GM20431 (cell line): ENCODE results near the gene HOXB6.

Experiments
- in situ Hi-C: fragments of 300-500 bp; cut with MseI, MboI; formaldehyde crosslinking; loops from one replicate; pipeline ENCODE4 v1.15.0; 2020; ENCODE audit warnings: low sequenced_read_pairs; ENCODE audit not compliant: unreplicated experiment

HOXB6 gene

GRCh38 chr17:48570325-48571023 lies 34.3 kb downstream of the HOXB6 start:
- in situ Hi-C loops = no loop called here

- in situ Hi-C loops = no loop called here
These were observed 35.0 kb downstream of the HOXB6 start for GRCh38 chr17:48569674-48570324.

DNA sequence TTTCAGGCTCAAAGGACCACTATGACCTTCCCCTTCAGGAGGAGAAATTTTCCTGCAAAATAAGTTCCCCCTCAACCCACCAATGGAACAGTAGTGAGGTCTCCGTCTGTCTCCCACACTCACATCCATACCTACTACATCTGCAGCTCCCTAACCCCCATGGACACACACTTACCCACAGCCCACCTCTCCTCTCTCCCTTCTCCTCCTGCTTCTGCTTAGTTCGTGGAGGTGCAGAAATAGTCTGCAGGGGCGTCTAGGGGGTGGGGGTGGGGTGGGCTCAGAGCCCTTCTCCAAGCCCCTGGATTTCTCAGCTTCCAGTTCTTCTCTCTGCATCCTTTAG lies 35.6 kb downstream of the HOXB6 start:
- in situ Hi-C loops = no loop called here

DNA sequence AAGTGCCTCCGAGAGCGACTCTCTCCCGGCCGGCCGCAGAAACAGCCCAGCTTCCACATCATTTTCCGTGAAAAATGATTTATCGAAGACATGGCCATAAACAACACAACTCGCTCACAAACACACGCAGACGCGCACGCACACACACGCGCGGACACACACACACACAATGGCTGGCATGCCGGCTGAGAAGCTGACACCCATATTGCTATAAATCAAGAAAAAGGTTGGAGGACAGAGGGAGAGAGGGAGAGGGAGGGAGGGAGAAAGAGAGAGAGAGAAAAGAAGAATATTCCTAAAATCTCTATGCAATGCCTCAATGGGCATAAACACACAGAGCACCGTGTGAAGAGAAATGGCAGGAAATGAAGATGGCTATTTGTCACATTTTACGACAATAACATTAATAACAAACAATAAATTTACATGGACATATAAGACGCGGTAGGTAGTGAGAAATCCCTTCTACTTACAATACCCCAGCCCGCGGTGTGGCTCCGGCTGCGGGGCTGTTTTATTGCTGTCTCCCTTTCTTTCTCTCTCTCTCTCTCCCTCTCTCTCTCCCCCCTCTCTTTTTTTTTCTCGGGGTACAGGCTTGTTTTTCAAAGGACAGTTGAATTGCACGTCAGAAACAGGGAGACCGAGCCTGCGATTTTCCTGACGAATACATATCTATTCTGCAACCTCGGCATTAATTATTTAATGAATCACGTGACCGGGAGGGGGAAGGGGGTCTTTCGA lies 36.1 kb downstream of the HOXB6 start:
- in situ Hi-C loops = no loop called here

- in situ Hi-C loops = no loop called here
These were observed 37.0 kb downstream of the HOXB6 start for GRCh38 chr17:48567646-48568354.

GRCh38 chr17:48567209-48567608 lies 37.6 kb downstream of the HOXB6 start:
- in situ Hi-C loops = no loop called here

DNA sequence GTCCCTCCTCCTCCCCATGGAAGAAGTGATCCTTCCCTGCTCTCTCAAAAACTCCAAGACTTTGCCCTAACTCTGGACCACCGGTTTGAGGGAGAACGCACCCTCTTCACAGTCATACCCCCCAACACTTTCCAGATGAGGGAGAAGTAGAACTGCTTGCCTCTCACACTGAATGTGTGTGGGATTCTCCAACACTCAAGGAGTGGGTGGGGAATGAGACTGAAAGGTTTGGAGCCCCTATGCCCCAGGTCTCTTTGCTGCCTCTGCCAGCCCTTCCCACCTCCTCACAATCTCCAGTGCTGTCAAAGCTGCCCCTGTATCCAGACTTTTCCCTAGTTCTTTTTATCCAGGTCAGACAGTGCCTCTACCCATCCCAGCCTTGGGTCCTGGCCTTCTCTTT lies 38.1 kb downstream of the HOXB6 start:
- in situ Hi-C loops = no loop called here

GRCh38 chr17:48565925-48566710 lies 38.7 kb downstream of the HOXB6 start:
- in situ Hi-C loops = no loop called here

DNA sequence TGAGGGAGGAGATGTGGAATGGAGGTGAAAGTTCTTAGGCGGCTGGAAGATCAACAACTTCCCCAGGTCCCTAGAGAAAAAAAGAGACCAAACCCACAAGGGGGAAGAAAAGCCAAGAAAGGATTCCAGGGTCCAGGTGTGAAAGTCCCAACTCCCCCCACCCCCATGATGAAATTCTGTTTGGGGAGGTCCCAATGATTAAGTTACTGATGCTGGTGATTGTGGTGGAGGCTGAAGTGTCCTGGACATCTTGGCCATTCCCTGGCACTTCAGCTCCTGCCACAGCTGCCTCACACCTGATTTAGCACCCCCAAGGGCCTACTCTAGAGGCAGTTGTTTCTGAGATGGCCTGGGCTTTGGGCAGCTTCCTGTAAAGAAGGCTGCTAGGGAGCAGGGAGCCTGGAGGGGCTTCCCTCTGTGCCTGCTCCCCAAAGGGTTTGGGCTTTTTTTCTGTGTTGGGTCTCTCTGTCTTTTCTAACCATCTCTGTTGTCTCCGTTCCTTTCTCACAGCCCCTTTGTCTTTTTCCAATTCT lies 39.7 kb downstream of the HOXB6 start:
- in situ Hi-C loops = no loop called here

DNA sequence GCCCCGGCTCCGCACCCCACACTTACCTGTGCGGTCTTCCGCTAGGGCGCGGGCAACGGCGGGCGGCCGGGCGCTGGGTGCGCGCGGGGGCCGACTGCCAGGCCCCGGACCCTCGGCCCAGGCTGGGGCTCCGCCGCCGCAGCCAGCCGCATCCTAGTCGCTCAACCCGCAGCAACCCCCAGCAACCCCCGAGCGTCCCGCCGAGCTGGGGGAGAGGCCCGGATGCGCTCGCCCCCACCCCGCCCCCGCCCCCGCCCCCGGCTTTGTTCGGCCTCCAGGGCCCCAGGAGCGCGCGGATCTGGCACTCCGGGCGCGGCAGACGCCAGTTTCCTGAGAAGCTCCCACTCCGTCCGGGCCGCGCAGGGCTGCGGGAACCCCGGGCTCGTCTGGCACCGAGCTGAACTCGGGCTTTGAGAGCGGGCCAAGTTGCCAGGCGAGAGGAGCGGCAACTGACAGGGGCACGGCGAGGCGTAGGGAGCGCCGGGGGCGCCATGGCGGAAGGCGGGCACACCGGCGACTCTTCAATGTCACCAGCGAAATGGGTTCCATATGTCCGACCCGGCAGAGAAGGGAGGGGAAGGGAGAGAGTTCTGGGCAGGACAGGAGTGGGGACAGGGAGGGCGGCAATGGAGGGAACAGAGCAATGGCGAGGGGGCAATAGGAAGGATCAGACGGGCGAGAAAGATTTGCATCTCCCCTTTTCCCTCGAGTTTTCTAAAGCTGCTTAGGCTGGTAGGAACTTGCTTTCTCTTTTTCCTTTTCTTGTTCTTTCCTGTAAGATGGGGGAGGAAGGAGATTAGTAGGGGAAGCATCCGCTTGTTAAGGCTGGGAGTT lies 40.4 kb downstream of the HOXB6 start:
- in situ Hi-C loops = no loop called here

- in situ Hi-C loops = no loop called here
These were observed 41.0 kb downstream of the HOXB6 start for GRCh38 chr17:48563867-48564187.

DNA sequence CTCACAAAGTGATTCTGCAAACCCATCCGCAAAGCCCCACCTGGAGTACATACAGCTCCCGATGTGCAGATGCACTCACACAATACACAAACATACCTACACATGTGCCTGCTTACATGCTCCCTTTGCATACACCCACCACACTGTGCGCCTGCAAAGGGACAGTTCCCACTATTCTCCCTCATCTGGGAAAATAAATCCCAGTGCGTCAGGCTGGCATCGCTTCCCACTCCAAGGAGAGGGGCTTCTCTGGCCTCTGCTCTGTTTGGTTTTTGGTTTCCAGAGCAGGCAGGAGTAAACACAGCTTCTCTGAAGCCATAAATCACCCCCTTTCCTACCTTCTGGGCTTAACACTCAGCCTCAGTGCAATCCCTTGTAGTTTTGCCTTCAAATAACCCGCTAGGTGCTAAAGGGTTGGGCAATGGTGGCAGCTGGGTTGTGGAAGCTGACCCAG lies 41.4 kb downstream of the HOXB6 start:
- in situ Hi-C loops = no loop called here

DNA sequence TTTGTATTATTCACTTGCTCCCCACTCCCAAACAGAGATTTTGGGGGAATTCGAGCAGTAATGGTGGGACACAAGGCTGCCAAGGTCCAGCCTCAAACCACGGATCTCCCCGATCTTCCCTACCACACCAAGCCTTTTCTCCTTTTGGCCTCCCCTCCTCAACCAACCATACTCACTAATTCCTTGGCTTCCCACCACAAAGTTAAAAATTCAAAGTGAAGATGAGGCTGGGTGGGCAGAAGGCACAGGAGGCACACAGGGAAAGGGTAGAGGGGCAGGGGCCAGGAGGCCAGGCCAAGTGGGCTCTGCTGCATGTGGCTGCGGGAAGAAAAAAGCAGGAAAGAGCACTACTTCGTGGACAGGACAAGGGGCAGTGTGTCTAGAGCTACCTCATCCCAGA lies 41.9 kb downstream of the HOXB6 start:
- in situ Hi-C loops = no loop called here

DNA sequence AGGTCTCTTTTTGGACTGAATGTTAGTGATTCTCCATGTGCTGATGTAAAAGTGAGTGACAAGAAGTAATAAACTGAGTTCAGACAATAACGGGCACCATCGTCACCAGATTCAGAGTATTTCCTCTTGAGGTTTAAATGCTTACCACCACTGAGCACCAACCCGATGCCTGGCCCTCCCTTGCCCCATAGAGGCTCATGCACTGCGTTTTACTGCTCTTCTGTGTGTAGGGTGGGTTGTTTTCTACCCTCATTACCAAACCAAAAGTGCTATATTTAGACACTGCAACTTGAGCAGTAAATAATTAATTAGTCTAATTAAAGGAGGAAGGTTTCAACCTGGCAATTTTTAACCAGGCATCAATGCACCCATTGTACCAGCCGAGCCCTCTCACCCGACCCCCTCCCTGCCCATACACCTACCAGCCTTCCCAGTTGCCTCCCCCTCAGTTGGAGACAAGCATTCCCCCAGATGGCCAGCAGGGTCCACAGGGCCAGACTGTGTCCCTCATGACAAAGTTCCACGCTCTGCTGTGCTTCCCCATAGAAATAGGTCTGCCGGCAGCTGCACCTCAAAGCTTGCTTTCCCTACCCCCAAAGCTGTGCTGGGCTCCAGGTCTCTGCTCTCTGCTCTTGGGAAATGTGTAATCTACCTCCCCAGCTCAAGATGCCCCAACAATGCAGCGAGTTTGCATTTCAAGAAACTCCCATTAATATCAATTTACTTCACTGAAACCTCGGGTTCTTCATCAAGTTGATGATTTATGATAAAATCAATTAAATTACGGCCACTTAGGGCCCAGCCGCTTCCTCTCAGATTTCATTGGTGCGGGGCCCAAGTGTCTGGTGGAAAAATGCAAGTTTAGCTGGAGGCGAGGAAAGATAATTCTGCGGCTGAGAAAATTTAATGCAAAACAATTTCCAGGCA lies 42.6 kb downstream of the HOXB6 start:
- in situ Hi-C loops = no loop called here

- in situ Hi-C loops = no loop called here
These were observed 44.7 kb downstream of the HOXB6 start for GRCh38 chr17:48559840-48560817.

- in situ Hi-C loops = no loop called here
These were observed 45.5 kb downstream of the HOXB6 start for GRCh38 chr17:48559122-48559839.
